HEK293 (cell line): ENCODE results near the gene NFATC3.

ENCODE experiments used
- CTCF ChIP-seq: fragments of 450-650 bp; formaldehyde crosslinking; IDR thresholded peaks from 2 replicates; pipeline ENCODE4 v1.5.1; 2016; ENCODE audit warnings: missing biosample characterization, missing genetic modification characterization
- EGR2 ChIP-seq: fragments of 450-650 bp; formaldehyde crosslinking; IDR thresholded peaks from 2 replicates; pipeline ENCODE4 v1.5.1; 2016; ENCODE audit warnings: low read depth, missing biosample characterization, missing genetic modification characterization
- KLF10 ChIP-seq: fragments of 450-650 bp; IDR thresholded peaks from 2 replicates; pipeline ENCODE4 v1.5.1; 2018; ENCODE audit warnings: missing biosample characterization, mild to moderate bottlenecking, missing genetic modification characterization
- REST ChIP-seq: fragments of 450-650 bp; formaldehyde crosslinking; IDR thresholded peaks from 2 replicates; pipeline ENCODE4 v1.5.1; 2016; ENCODE audit warnings: missing biosample characterization, missing genetic modification characterization
- ZBTB7A ChIP-seq: fragments of 450-650 bp; formaldehyde crosslinking; IDR thresholded peaks from 2 replicates; pipeline ENCODE4 v1.5.1; 2016; ENCODE audit warnings: low read depth, missing biosample characterization, missing genetic modification characterization
- ZNF133 ChIP-seq: fragments of 450-650 bp; formaldehyde crosslinking; IDR thresholded peaks from 2 replicates; pipeline ENCODE4 v1.5.1; 2016; ENCODE audit warnings: missing biosample characterization, missing genetic modification characterization
- ZNF350 ChIP-seq: fragments of 450-650 bp; formaldehyde crosslinking; IDR thresholded peaks from 2 replicates; pipeline ENCODE4 v1.5.0; 2017; ENCODE audit warnings: missing biosample characterization, mild to moderate bottlenecking, missing genetic modification characterization
- ZNF707 ChIP-seq: fragments of 450-650 bp; formaldehyde crosslinking; IDR thresholded peaks from 2 replicates; pipeline ENCODE4 v1.5.1; 2016; ENCODE audit warnings: missing biosample characterization, missing genetic modification characterization
- TF ChIP-seq, protein P1 (sequence below): fragments of 450-650 bp; formaldehyde crosslinking; IDR thresholded peaks from 2 replicates; pipeline ENCODE4 v1.5.1; 2016; ENCODE audit warnings: missing biosample characterization, missing genetic modification characterization, borderline replicate concordance

DNA sequence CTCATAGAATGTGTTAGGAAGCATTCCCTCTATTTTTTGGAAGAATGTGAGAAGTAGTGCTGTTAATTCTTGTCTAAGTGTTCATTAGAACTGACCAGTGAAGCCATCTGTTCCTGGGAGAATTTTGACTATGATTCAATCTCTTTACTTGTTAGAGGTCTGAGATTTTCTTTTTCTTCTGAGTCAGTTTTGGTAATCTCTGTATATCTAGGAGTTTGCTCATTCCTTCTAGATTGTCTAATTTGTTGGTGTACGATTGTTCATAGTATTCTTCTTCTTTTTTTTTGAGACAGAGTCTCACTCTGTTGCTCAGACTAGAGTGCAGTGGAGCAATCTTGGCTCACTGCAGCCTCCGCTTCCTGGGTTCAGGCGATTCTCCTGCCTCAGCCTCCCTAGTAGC is 20.4 kb downstream of the NFATC3 start:
- TF ChIP-seq CTCF (tag by site-specific recombination) (no peak), REST (tag by site-specific recombination) (no peak), ZNF133 (tag by site-specific recombination) (no peak), ZNF707 (no peak), KLF10 (tag by site-specific recombination) (no peak), ZNF350 (tag by site-specific recombination) (no peak), ZBTB7A (tag by site-specific recombination) (no peak), EGR2 (no peak)
- TF ChIP-seq, protein P1, sequence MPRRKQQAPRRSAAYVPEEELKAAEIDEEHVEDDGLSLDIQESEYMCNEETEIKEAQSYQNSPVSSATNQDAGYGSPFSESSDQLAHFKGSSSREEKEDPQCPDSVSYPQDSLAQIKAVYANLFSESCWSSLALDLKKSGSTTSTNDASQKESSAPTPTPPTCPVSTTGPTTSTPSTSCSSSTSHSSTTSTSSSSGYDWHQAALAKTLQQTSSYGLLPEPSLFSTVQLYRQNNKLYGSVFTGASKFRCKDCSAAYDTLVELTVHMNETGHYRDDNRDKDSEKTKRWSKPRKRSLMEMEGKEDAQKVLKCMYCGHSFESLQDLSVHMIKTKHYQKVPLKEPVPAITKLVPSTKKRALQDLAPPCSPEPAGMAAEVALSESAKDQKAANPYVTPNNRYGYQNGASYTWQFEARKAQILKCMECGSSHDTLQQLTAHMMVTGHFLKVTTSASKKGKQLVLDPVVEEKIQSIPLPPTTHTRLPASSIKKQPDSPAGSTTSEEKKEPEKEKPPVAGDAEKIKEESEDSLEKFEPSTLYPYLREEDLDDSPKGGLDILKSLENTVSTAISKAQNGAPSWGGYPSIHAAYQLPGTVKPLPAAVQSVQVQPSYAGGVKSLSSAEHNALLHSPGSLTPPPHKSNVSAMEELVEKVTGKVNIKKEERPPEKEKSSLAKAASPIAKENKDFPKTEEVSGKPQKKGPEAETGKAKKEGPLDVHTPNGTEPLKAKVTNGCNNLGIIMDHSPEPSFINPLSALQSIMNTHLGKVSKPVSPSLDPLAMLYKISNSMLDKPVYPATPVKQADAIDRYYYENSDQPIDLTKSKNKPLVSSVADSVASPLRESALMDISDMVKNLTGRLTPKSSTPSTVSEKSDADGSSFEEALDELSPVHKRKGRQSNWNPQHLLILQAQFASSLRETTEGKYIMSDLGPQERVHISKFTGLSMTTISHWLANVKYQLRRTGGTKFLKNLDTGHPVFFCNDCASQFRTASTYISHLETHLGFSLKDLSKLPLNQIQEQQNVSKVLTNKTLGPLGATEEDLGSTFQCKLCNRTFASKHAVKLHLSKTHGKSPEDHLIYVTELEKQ (tag by site-specific recombination), result no peak
